HG03558 (cell line): ENCODE data around the gene EMILIN1.
A peak's percentile ranks its signal among the peaks of the same experiment; 100 is the strongest.

Experiments
- ATAC-seq: cut with Tn5 transposase; IDR thresholded peaks from one replicate; pipeline ENCODE4 v1.9.1; 2021; ENCODE audit warnings: moderate number of reproducible peaks; ENCODE audit not compliant: unreplicated experiment; ENCODE audit errors: extremely low read depth

EMILIN1 gene

GRCh38 chr2:27077231-27077630 lies 1.2 kb upstream of the EMILIN1 start:
- ATAC-seq: no peak

GRCh38 chr2:27079233-27080139 lies 1.1 kb downstream of the EMILIN1 start:
- no peak for ATAC-seq

DNA sequence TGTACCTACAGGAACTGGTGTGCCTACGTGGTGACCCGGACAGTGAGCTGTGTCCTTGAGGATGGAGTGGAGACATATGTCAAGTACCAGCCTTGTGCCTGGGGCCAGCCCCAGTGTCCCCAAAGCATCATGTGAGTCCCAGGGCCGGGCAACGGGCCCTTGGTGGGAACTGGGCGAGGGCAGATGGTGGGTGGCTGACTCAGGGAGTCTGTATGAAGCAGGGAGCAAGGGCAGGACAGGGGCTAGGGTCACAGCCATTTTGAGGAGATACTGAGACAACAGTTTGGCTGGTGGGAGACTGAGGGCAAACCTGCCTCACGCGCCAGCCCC lies 1.7 kb downstream of the EMILIN1 start:
- ATAC-seq: no peak

- ATAC-seq: no peak
These were observed 2.2 kb downstream of the EMILIN1 start for GRCh38 chr2:27080603-27080936.

DNA sequence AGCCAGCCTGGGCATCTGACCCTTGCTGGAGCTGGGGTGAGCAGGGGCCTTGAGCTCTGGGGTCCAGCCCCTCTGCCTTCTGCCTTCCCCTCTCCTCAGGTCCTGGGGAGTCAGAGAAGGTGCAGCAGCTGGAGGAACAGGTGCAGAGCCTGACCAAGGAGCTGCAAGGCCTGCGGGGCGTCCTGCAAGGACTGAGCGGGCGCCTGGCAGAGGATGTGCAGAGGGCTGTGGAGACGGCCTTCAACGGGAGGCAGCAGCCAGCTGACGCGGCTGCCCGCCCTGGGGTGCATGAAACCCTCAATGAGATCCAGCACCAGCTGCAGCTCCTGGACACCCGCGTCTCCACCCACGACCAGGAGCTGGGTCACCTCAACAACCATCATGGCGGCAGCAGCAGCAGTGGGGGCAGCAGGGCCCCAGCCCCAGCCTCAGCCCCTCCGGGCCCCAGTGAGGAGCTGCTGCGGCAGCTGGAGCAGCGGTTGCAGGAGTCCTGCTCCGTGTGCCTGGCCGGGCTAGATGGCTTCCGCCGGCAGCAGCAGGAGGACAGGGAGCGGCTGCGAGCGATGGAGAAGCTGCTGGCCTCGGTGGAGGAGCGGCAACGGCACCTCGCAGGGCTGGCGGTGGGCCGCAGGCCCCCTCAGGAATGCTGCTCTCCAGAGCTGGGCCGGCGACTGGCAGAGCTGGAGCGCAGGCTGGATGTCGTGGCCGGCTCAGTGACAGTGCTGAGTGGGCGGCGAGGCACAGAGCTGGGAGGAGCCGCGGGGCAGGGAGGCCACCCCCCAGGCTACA lies 3.8 kb downstream of the EMILIN1 start:
- no peak for ATAC-seq

DNA sequence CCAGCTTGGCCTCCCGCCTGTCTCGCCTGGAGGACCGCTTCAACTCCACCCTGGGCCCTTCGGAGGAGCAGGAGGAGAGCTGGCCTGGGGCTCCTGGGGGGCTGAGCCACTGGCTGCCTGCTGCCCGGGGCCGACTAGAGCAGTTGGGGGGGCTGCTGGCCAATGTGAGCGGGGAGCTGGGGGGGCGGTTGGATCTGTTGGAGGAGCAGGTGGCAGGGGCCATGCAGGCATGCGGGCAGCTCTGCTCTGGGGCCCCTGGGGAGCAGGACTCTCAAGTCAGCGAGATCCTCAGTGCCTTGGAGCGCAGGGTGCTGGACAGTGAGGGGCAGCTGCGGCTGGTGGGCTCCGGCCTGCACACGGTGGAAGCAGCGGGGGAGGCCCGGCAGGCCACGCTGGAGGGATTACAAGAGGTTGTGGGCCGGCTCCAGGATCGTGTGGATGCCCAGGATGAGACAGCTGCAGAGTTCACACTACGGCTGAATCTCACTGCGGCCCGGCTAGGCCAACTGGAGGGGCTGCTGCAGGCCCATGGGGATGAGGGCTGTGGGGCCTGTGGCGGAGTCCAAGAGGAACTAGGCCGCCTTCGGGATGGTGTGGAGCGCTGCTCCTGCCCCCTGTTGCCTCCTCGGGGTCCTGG lies 4.5 kb downstream of the EMILIN1 start:
- no peak for ATAC-seq

GRCh38 chr2:27083410-27084296 lies 5.2 kb downstream of the EMILIN1 start:
- ATAC-seq: no peak

- no peak for ATAC-seq
These were observed 6.1 kb downstream of the EMILIN1 start for GRCh38 chr2:27084297-27085061.

DNA sequence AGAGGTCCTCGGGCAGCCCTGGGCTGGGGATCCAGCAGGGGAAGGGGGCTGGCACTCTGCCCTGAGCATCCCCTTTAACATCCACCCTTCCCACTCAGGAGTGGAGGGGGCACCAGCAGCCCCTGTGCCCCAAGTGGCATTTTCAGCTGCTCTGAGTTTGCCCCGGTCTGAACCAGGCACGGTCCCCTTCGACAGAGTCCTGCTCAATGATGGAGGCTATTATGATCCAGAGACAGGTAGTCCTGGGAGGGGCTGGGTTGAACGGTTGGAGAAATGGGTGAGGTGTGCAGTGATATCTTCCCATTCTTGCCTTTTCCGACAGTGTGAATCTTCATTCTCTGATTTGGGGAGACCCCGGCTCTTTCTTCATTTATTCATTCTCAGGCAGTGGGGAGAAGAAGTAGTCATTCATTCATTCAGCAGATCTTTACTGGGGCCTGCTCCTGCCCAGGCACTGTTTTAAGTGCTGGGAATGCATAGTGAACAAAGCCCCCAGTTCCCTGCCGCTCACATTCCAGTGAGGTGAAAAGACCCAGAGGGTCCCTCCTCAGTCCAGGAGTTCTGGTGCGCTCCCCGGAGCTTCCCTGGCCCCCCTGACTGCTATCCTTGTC lies 6.8 kb downstream of the EMILIN1 start:
- no peak for ATAC-seq

GRCh38 chr2:27085673-27086089 lies 7.3 kb downstream of the EMILIN1 start:
- ATAC-seq: no peak

- ATAC-seq: peak; percentile 75
These were observed 7.8 kb downstream of the EMILIN1 start for GRCh38 chr2:27086090-27086723.

- no peak for ATAC-seq
These were observed 8.5 kb downstream of the EMILIN1 start, which contains the start of gene KHK for GRCh38 chr2:27086724-27087593. TSS of gene KHK (plus strand) at chr2:27086772. CDS start at chr2:27087260, 488 bp downstream.

DNA sequence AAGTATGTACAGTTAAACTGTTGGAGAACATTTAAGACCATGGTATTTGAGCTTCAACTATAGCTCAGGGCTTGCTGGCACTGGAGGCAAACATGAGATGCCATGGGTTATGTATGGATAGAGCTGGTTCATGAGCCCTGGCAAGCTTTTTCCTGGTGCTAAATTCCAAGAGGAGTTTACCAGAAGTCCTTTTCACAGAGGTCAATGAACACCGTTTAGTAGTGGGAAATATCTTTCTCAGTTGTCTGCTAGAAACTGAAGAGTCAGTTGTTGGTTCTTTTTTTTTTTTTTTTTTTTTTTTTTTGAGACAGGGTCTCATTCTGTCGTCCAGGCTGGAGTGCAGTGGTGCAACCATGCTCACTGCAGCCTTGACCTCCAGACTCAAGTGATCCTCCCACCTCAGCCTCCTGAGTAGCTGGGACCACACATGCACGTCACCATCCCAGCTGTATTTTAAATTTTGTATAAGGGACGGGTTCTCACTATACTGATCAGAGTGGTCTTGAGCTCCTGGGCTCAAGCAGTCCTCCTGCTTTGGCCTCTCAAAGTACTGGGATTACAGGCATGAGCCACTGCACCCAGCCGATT lies 9.5 kb downstream of the EMILIN1 start:
- ATAC-seq: no peak

- no peak for ATAC-seq
These were observed 10.2 kb downstream of the EMILIN1 start for GRCh38 chr2:27088634-27089033.

- no peak for ATAC-seq
These were observed 10.9 kb downstream of the EMILIN1 start for GRCh38 chr2:27089111-27089954.
